Loucy (cell line): Measurements from ENCODE around the gene SUPT3H.

ENCODE experiments used
- H2AFZ ChIP-seq: fragments of 200-600 bp; sonication (generic); 2 replicates; pipeline ENCODE4 v1.6.0; 2016; ENCODE audit warnings: antibody characterized with exemption, mild to moderate bottlenecking, low read length, moderate library complexity
- H3F3A ChIP-seq: fragments of 200-600 bp; 2 replicates; pipeline ENCODE4 v1.6.0; 2016; ENCODE audit warnings: antibody characterized with exemption, low read depth, mild to moderate bottlenecking
- H3K27me3 ChIP-seq: fragments of 200-600 bp; sonication (generic); 2 replicates; pipeline ENCODE4 v1.6.1; 2014; ENCODE audit warnings: low read length, mild to moderate bottlenecking; ENCODE audit not compliant: insufficient read depth, poor library complexity, severe bottlenecking
- H3K36me3 ChIP-seq: fragments of 200-600 bp; sonication (generic); 2 replicates; pipeline ENCODE4 v1.6.1; 2016; ENCODE audit warnings: low read length; ENCODE audit not compliant: insufficient read depth
- H3K4me1 ChIP-seq: fragments of 200-600 bp; sonication (generic); 2 replicates; pipeline ENCODE4 v1.5.1; 2014; ENCODE audit warnings: low read length, mild to moderate bottlenecking; ENCODE audit not compliant: insufficient read depth, poor library complexity, severe bottlenecking
- H3K4me2 ChIP-seq: fragments of 200-600 bp; sonication (generic); 2 replicates; pipeline ENCODE4 v1.6.0; 2014; ENCODE audit warnings: antibody characterized with exemption, low read length, low read depth, mild to moderate bottlenecking; ENCODE audit not compliant: poor library complexity, severe bottlenecking
- H3K4me3 ChIP-seq: fragments of 200-600 bp; sonication (generic); 2 replicates; pipeline ENCODE4 v1.5.1; 2014; ENCODE audit warnings: low read length, mild to moderate bottlenecking, mixed read lengths; ENCODE audit not compliant: poor library complexity, severe bottlenecking
- H3K79me2 ChIP-seq: fragments of 200-600 bp; sonication (generic); 2 replicates; pipeline ENCODE4 v1.6.1; 2014; ENCODE audit warnings: low read length; ENCODE audit not compliant: insufficient read depth
- H3K9ac ChIP-seq: fragments of 200-600 bp; sonication (generic); 2 replicates; pipeline ENCODE4 v1.6.0; 2014; ENCODE audit warnings: mild to moderate bottlenecking, low read depth, low read length, moderate library complexity; ENCODE audit not compliant: poor library complexity, severe bottlenecking
- H3K9me2 ChIP-seq: fragments of 200-600 bp; sonication (generic); replicated peaks from 2 replicates; pipeline ENCODE4 v1.6.1; 2016; ENCODE audit warnings: low read depth, low read length, mixed read lengths
- H3K9me3 ChIP-seq: fragments of 200-600 bp; sonication (generic); 2 replicates; pipeline ENCODE4 v1.6.1; 2014; ENCODE audit warnings: mild to moderate bottlenecking, antibody characterized with exemption, low read length, low read depth; ENCODE audit not compliant: insufficient read depth
- H4K20me1 ChIP-seq: fragments of 200-600 bp; sonication (generic); 2 replicates; pipeline ENCODE4 v1.6.0; 2014; ENCODE audit warnings: antibody characterized with exemption, low read length, mild to moderate bottlenecking; ENCODE audit not compliant: insufficient read depth, poor library complexity, severe bottlenecking
- EZH2phosphoT487 ChIP-seq: fragments of 200-600 bp; IDR thresholded peaks from 2 replicates; pipeline ENCODE4 v1.6.1; 2018; ENCODE audit warnings: antibody characterized with exemption, mild to moderate bottlenecking, moderate library complexity, borderline replicate concordance
- TF ChIP-seq, protein P1 (sequence below): fragments of 200-600 bp; sonication (generic); conservative IDR thresholded peaks from 2 replicates; pipeline ENCODE4 v1.5.1; 2014; ENCODE audit warnings: mild to moderate bottlenecking, antibody characterized with exemption, low read length

The SUPT3H gene

DNA sequence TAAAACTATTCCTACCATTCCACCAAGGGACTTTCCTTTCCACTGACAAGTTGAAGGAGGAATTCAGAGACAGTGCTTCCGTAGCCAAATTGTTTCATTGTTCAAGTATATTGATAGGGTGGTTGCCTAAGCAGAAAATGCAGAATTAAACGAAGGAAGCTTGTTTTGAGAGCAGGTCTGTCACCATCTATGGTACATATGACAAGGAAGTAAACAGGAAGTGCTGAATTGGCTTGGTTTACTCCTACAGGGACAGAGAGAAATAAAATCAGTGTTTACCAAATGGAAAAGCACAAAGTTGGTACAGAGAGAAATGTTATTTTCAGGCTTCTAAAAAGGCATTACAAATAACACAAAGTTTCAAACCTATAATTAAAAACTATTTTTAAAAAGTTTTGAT, 568.5 kb downstream of the SUPT3H start:
- H3K9me3 ChIP-seq = no peaks in the 10 kb centered on the region
- no peaks in the 10 kb centered on the region for H3K27me3 ChIP-seq
- H2AFZ ChIP-seq = no peak overlapping the region
- TF ChIP-seq EZH2phosphoT487 = no peak
- TF ChIP-seq, protein P1, sequence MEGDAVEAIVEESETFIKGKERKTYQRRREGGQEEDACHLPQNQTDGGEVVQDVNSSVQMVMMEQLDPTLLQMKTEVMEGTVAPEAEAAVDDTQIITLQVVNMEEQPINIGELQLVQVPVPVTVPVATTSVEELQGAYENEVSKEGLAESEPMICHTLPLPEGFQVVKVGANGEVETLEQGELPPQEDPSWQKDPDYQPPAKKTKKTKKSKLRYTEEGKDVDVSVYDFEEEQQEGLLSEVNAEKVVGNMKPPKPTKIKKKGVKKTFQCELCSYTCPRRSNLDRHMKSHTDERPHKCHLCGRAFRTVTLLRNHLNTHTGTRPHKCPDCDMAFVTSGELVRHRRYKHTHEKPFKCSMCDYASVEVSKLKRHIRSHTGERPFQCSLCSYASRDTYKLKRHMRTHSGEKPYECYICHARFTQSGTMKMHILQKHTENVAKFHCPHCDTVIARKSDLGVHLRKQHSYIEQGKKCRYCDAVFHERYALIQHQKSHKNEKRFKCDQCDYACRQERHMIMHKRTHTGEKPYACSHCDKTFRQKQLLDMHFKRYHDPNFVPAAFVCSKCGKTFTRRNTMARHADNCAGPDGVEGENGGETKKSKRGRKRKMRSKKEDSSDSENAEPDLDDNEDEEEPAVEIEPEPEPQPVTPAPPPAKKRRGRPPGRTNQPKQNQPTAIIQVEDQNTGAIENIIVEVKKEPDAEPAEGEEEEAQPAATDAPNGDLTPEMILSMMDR = no peak
- H3F3A ChIP-seq = no peaks in the 10 kb centered on the region
- H3K9ac ChIP-seq = no peak overlapping the region
- no peaks in the 10 kb centered on the region for H3K36me3 ChIP-seq
- no peaks in the 10 kb centered on the region for H3K9me2 ChIP-seq
- no peaks in the 10 kb centered on the region for H4K20me1 ChIP-seq
- no peaks in the 10 kb centered on the region for H3K79me2 ChIP-seq
- H3K4me3 ChIP-seq = no peak overlapping the region
- no peaks in the 10 kb centered on the region for H3K4me1 ChIP-seq
- no peak overlapping the region for H3K4me2 ChIP-seq

DNA sequence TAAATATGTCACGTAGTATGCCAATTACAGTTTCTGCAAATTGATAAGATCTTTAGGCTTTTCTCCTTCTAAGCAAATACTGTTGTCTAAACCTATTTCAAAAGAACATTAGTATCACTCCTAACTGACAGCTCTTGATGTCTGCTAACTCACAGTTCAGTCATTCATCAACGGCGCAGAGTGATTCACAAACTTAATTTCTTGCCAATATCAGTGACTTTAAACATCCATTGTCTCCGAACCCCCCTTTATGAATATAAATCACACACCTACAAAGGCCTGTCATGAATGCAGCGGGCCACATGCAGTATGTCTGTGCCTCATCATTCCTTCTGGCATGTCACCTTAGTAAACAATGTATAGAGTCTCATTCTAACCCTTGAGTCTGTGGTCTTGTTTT, 569.6 kb downstream of the SUPT3H start:
- Histone ChIP-seq H2AFZ (no peak overlapping the region), H3K27me3 (no peaks in the 10 kb centered on the region), H4K20me1 (no peaks in the 10 kb centered on the region)

DNA sequence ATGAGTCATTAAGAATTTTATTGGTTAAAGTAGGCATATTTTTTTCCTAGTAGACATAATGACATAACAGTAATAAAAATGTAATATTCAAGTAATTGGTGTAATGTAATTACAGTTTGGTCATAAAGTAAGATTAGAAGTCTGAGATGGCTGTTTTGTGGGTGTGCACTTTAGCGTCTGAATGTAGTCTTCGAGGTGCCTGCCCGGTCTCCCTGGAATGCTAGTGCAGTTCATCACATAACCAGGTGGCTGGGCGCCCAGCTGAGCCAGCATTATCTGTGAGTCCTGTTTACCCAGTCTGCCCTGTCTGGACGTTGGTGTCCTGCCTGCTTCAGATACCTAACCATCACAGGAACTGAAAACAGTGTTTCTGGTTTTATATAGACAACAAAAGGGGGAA, 571.1 kb downstream of the SUPT3H start:
- Histone ChIP-seq H3K4me3 (no peak overlapping the region), H3K27me3 (no peaks in the 10 kb centered on the region), H3K4me1 (no peaks in the 10 kb centered on the region), H3K9ac (no peak overlapping the region), H3K9me2 (no peaks in the 10 kb centered on the region), H4K20me1 (no peaks in the 10 kb centered on the region), H3K79me2 (no peaks in the 10 kb centered on the region), H3K4me2 (no peak overlapping the region), H2AFZ (no peak overlapping the region), H3K9me3 (no peaks in the 10 kb centered on the region), H3K36me3 (no peaks in the 10 kb centered on the region), H3F3A (no peaks in the 10 kb centered on the region)
- TF ChIP-seq, protein P1 = no peak
- TF ChIP-seq EZH2phosphoT487 = no peak

More for the DNA sequence above, 569.6 kb downstream of the SUPT3H start:
- Histone ChIP-seq H3K36me3 (no peaks in the 10 kb centered on the region), H3K9me3 (no peaks in the 10 kb centered on the region), H3K4me1 (no peaks in the 10 kb centered on the region), H3K79me2 (no peaks in the 10 kb centered on the region), H3K9me2 (no peaks in the 10 kb centered on the region), H3K9ac (no peak overlapping the region), H3F3A (no peaks in the 10 kb centered on the region), H3K4me2 (no peak overlapping the region), H3K4me3 (no peak overlapping the region)
- TF ChIP-seq, protein P1 = no peak
- TF ChIP-seq EZH2phosphoT487 = no peak
